Fibroblast of the aortic adventitia (primary cell): ENCODE results near the gene NXPH1. TPM values are rescaled to one million over a fixed set of nuclear protein-coding genes. Genes with fewer than 3 reads are reported as not detected.

ENCODE experiments used
- DNase-seq: peaks from one replicate; pipeline ENCODE4 v3.0.0-alpha.2; 2010; ENCODE audit warnings: low read depth
- H3K4me3 ChIP-seq: 2 replicates; pipeline ENCODE4 v1.5.1; 2011; ENCODE audit warnings: low read depth, mild to moderate bottlenecking, control low read depth, low read length, moderate library complexity
- CTCF ChIP-seq: IDR thresholded peaks from 2 replicates; pipeline ENCODE4 v1.5.1; 2011; ENCODE audit warnings: mild to moderate bottlenecking, low read length, control low read depth, inconsistent platforms; ENCODE audit not compliant: insufficient read depth
- total RNA-seq: library from RNA; depleted of rRNA; stranded (reverse); fragments of >200 nt; gene quantifications from 2 replicates; pipeline ENCODE4 v1.2.3, GENCODE V29; 2012; ENCODE audit warnings: low replicate concordance

The NXPH1 gene
- total RNA-seq, 1 donor: not detected

- no peak for TF ChIP-seq CTCF
- DNase-seq: no peak
- H3K4me3 ChIP-seq: no peak overlapping the region
Observed at GRCh38 chr7:8615019-8615418, 181.6 kb downstream of the NXPH1 start.

GRCh38 chr7:8618441-8619070 lies 185.1 kb downstream of the NXPH1 start:
- H3K4me3 ChIP-seq: no peak overlapping the region
- TF ChIP-seq CTCF: no peak
- no peak for DNase-seq

GRCh38 chr7:8620169-8620568 lies 186.8 kb downstream of the NXPH1 start:
- no peak overlapping the region for H3K4me3 ChIP-seq
- no peak for DNase-seq
- no peak for TF ChIP-seq CTCF

- no peak for DNase-seq
- no peak for TF ChIP-seq CTCF
- no peak overlapping the region for H3K4me3 ChIP-seq
Observed at GRCh38 chr7:8625612-8626011, 192.2 kb downstream of the NXPH1 start.

GRCh38 chr7:8627325-8627724 lies 193.9 kb downstream of the NXPH1 start:
- no peak for TF ChIP-seq CTCF
- DNase-seq: no peak

GRCh38 chr7:8628656-8629055 lies 195.2 kb downstream of the NXPH1 start:
- H3K4me3 ChIP-seq: no peak overlapping the region
- no peak for DNase-seq
- TF ChIP-seq CTCF: no peak

More at GRCh38 chr7:8627325-8627724, 193.9 kb downstream of the NXPH1 start:
- no peak overlapping the region for H3K4me3 ChIP-seq

GRCh38 chr7:8629504-8629903 lies 196.1 kb downstream of the NXPH1 start:
- TF ChIP-seq CTCF: no peak
- DNase-seq: no peak
- H3K4me3 ChIP-seq: no peak overlapping the region
